ENCODE results near the gene KAT7.

DNA sequence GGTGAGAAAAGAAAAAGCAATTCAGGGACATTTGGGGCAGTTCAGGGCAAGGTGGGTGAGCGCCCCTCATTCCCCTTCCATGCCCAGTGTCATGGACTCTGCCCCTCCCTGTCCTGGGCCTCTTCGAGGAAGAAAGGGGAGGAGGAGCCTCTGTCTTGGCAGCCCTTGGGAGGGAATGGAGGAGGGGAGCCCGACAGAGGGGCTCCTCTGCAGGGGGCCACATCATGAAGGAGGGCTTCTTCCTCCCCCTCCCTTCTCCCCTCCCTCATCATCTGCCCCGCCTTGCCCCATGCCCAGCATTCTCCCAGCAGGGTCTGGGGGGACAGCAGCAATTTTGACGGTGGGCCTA, 92.5 kb downstream of the KAT7 start:
- TF ChIP-seq CTCF (IDR thresholded peaks at IDR 0.05; ENCODE audit: poor library complexity, severe bottlenecking) (no peak), EZH2 (IDR thresholded peaks at IDR 0.05; ENCODE audit: borderline replicate concordance, insufficient read depth, low read length, poor library complexity, severe bottlenecking) (no peak), TAF1 (IDR thresholded peaks at IDR 0.05; ENCODE audit: low read depth) (no peak), SMC3 (conservative IDR thresholded peaks at IDR 0.05; ENCODE audit: poor library complexity) (no peak), EP300 (conservative IDR thresholded peaks at IDR 0.05; ENCODE audit: poor library complexity, severe bottlenecking) (no peak), POLR2AphosphoS5 (IDR thresholded peaks at IDR 0.05) (no peak), RAD21 (conservative IDR thresholded peaks at IDR 0.05) (no peak)
- TF ChIP-seq, protein P1, sequence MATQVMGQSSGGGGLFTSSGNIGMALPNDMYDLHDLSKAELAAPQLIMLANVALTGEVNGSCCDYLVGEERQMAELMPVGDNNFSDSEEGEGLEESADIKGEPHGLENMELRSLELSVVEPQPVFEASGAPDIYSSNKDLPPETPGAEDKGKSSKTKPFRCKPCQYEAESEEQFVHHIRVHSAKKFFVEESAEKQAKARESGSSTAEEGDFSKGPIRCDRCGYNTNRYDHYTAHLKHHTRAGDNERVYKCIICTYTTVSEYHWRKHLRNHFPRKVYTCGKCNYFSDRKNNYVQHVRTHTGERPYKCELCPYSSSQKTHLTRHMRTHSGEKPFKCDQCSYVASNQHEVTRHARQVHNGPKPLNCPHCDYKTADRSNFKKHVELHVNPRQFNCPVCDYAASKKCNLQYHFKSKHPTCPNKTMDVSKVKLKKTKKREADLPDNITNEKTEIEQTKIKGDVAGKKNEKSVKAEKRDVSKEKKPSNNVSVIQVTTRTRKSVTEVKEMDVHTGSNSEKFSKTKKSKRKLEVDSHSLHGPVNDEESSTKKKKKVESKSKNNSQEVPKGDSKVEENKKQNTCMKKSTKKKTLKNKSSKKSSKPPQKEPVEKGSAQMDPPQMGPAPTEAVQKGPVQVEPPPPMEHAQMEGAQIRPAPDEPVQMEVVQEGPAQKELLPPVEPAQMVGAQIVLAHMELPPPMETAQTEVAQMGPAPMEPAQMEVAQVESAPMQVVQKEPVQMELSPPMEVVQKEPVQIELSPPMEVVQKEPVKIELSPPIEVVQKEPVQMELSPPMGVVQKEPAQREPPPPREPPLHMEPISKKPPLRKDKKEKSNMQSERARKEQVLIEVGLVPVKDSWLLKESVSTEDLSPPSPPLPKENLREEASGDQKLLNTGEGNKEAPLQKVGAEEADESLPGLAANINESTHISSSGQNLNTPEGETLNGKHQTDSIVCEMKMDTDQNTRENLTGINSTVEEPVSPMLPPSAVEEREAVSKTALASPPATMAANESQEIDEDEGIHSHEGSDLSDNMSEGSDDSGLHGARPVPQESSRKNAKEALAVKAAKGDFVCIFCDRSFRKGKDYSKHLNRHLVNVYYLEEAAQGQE (IDR thresholded peaks at IDR 0.05; ENCODE audit: borderline replicate concordance) = no peak
